Spleen (tissue), 7 donors: Measurements from ENCODE around the gene VWC2.

Experiments
- POLR2A ChIP-seq, 3 donors: fragments of 450-650 bp; IDR thresholded peaks; one replicate each; pipeline ENCODE4 v1.5.1; 2017; ENCODE audit warnings: antibody characterized with exemption in 3 of 3, mild to moderate bottlenecking in 1 of 3
- TF ChIP-seq, protein P1 (sequence below), 11 experiments: fragments of 200-600 bp in 7 of 11; fragments of 450-650 bp in 4 of 11; sonication (generic) in 4 of 11; IDR thresholded peaks in 8 of 11; conservative IDR thresholded peaks in 3 of 11; 1 replicate in 7 of 11; 2 replicates in 4 of 11; pipeline versions ENCODE4 v1.4.0 to v1.8.0; 2016 to 2021; ENCODE audit warnings: antibody characterized with exemption in 11 of 11, inconsistent platforms in 4 of 11, mild to moderate bottlenecking in 1 of 11
- donor health status: DM: no; HTN: no; CAD: no; lungs with moderate emphysema.
- donor health status: DM: no; HTN: no; CAD: no.
- donor health status: DM: no; HTN: no; CAD: no.

DNA sequence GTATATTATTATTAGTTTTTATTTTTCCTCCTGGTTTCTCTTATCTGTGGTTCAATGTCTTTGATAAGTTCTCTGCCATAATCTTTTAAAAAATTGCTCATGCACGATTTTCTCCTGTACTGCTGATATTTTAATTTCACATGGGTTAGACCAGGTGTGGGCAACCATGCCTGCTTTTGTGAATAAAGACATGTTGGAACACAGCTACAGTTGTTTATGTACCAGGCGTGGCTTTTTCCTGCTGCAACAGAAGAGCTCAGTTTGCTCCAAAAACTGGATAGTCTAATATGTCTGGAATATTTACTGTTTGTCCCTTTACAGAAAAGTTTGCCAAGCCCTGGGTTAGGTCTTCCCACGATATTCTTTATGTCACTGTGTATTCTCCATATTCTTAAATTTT, 105.2 kb downstream of the VWC2 start:
- TF ChIP-seq, protein P1, sequence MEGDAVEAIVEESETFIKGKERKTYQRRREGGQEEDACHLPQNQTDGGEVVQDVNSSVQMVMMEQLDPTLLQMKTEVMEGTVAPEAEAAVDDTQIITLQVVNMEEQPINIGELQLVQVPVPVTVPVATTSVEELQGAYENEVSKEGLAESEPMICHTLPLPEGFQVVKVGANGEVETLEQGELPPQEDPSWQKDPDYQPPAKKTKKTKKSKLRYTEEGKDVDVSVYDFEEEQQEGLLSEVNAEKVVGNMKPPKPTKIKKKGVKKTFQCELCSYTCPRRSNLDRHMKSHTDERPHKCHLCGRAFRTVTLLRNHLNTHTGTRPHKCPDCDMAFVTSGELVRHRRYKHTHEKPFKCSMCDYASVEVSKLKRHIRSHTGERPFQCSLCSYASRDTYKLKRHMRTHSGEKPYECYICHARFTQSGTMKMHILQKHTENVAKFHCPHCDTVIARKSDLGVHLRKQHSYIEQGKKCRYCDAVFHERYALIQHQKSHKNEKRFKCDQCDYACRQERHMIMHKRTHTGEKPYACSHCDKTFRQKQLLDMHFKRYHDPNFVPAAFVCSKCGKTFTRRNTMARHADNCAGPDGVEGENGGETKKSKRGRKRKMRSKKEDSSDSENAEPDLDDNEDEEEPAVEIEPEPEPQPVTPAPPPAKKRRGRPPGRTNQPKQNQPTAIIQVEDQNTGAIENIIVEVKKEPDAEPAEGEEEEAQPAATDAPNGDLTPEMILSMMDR (IDR thresholded peaks at IDR 0.05 in 8 of 11, conservative IDR thresholded peaks at IDR 0.05 in 3 of 11), result no peak
- no peak for TF ChIP-seq POLR2A (IDR thresholded peaks at IDR 0.05)
